HepG2 (cell line): ENCODE results near the gene CCDC196. TPM values are rescaled to one million over a fixed set of nuclear protein-coding genes. Genes with fewer than 3 reads are reported as not detected.

ENCODE experiments used
- ATAC-seq: fragments of 200-7000 bp; cut with Tn5 transposase; 3 replicates; pipeline ENCODE4 v1.9.1; 2020; ENCODE audit warnings: mild to moderate bottlenecking, moderate library complexity
- BruUV-seq: library from RNA; stranded (reverse); fragments of 400-500 nt; replicated peaks from 2 replicates; lab custom pipeline; 2021; lab: Mats Ljungman, UMichigan
- CTCF ChIA-PET: fragments of 300-600 bp; formaldehyde crosslinking; extraction: SDS; loops from one replicate; lab custom pipeline; 2021; ENCODE audit warnings: low total read pairs, inconsistent platforms, low intra/inter-chr PET ratio; lab: Yijun Ruan, JAX
- POLR2A ChIA-PET: fragments of 350-600 bp; sonication (Branson Sonifier 250); formaldehyde crosslinking; loops from one replicate; lab custom pipeline; 2020; ENCODE audit warnings: antibody characterized with exemption, inconsistent platforms; lab: Yijun Ruan, JAX
- DNase-seq: peaks from one replicate; pipeline ENCODE4 v3.0.0-alpha.2; 2015; ENCODE audit warnings: low spot score
- FAIRE-seq: peaks from 3 replicates; lab custom pipeline; 2011; peaks lifted over from hg19 to GRCh38; lab: Jason Lieb, UNC
- H2AFZ ChIP-seq: one replicate; pipeline ENCODE4 v1.6.1; 2011; ENCODE audit warnings: low read length, inconsistent platforms
- H3K27ac ChIP-seq: fragments of 300-600 bp; 3 replicates; pipeline ENCODE4 v1.8.0; 2011; ENCODE audit warnings: mixed run types, mild to moderate bottlenecking, mixed read lengths, low read length, inconsistent platforms; ENCODE audit not compliant: insufficient read depth; ENCODE audit errors: extremely low read length
- H3K27me3 ChIP-seq, 2 experiments: fragments of 200-600 bp in 1 of 2; 2 replicates in 1 of 2; 3 replicates in 1 of 2; pipeline versions ENCODE4 v1.6.0 to v1.8.0; 2011; ENCODE audit warnings: low read length in 2 of 2, mild to moderate bottlenecking in 2 of 2, moderate library complexity in 2 of 2, inconsistent platforms in 1 of 2; ENCODE audit not compliant: insufficient read depth in 2 of 2, control insufficient read depth in 1 of 2
- H3K36me3 ChIP-seq, 2 experiments: fragments of 200-600 bp in 1 of 2; replicated peaks in 1 of 2; 2 replicates in 1 of 2; 3 replicates in 1 of 2; pipeline versions ENCODE4 v1.5.1 to v1.8.0; 2011; ENCODE audit warnings: low read length in 2 of 2, inconsistent platforms in 1 of 2; ENCODE audit not compliant: insufficient read depth in 2 of 2, control insufficient read depth in 1 of 2
- H3K4me1 ChIP-seq: 2 replicates; pipeline ENCODE4 v1.5.1; 2012; ENCODE audit warnings: low read length, inconsistent platforms; ENCODE audit not compliant: insufficient read depth
- H3K4me2 ChIP-seq: 2 replicates; pipeline ENCODE4 v1.6.0; 2011; ENCODE audit warnings: low read depth, low read length, inconsistent platforms
- H3K4me3 ChIP-seq, 3 experiments: fragments of 200-600 bp in 1 of 3; sonication (generic), shearing (Covaris generic) in 1 of 3; replicated peaks in 1 of 3; 2 replicates each; pipeline ENCODE4 v1.5.1; 2011 to 2016; ENCODE audit warnings: low read length in 3 of 3, inconsistent platforms in 2 of 3, low read depth in 2 of 3, mild to moderate bottlenecking in 2 of 3, control low read depth in 1 of 3, mixed read lengths in 1 of 3; ENCODE audit not compliant: insufficient read depth in 1 of 3
- H3K79me2 ChIP-seq: one replicate; pipeline ENCODE4 v1.6.1; 2011; ENCODE audit warnings: low read length, inconsistent platforms; ENCODE audit not compliant: insufficient read depth
- H3K9ac ChIP-seq: 2 replicates; pipeline ENCODE4 v1.6.0; 2011; ENCODE audit warnings: mild to moderate bottlenecking, low read depth, low read length, inconsistent platforms; ENCODE audit not compliant: insufficient read depth
- H3K9me3 ChIP-seq: 2 replicates; pipeline ENCODE4 v1.5.1; 2012; ENCODE audit warnings: mild to moderate bottlenecking, low read length
- H4K20me1 ChIP-seq: 2 replicates; pipeline ENCODE4 v1.6.0; 2011; ENCODE audit warnings: inconsistent platforms, mild to moderate bottlenecking, low read length, moderate library complexity; ENCODE audit not compliant: insufficient read depth
- GATAD1 ChIP-seq: IDR thresholded peaks from 2 replicates; pipeline ENCODE4 v1.6.1; 2016; ENCODE audit warnings: missing genetic modification reagents, missing compliant biosample characterization
- PHB2 ChIP-seq: fragments of 450-650 bp; IDR thresholded peaks from 2 replicates; pipeline ENCODE4 v1.6.1; 2018; ENCODE audit not compliant: partially characterized antibody
- RBFOX2 ChIP-seq: fragments of 200-400 bp; formaldehyde crosslinking; IDR thresholded peaks from 2 replicates; pipeline ENCODE4 v1.6.1; 2017; ENCODE audit warnings: low read depth, mild to moderate bottlenecking, low read length
- SMC3 ChIP-seq: IDR thresholded peaks from 2 replicates; pipeline ENCODE4 v1.6.1; 2011; ENCODE audit warnings: low read length, improper control_type of control experiment
- ZNF772 ChIP-seq: sonication (generic); formaldehyde crosslinking; IDR thresholded peaks from 2 replicates; pipeline ENCODE4 v1.5.0; 2020; ENCODE audit warnings: mild to moderate bottlenecking, missing genetic modification reagents
- ZSCAN30 ChIP-seq: sonication (generic); formaldehyde crosslinking; IDR thresholded peaks from 2 replicates; pipeline ENCODE4 v1.5.0; 2020; ENCODE audit warnings: mild to moderate bottlenecking, missing genetic modification reagents
- in situ Hi-C: cut with HindIII; loops from 2 replicates; pipeline ENCODE4 v1.10.0; 2017; ENCODE audit warnings: low pct_unique_long_range_greater_than_20kb; ENCODE audit not compliant: extremely low pct_ligation_motif_present
- intact Hi-C: fragments of 100-400 bp; cut with micrococcal nuclease; formaldehyde crosslinking; loops from one replicate; pipeline ENCODE4 v1.10.0; 2022; ENCODE audit not compliant: unreplicated experiment
- polyA plus RNA-seq, 8 experiments: library from polyadenylated mRNA; depleted of rRNA in 3 of 8; stranded (reverse) in 7 of 8; unstranded in 1 of 8; fragments of >200 nt; fragmentation: Illumina TruSeq in 4 of 8; extraction: Trizol in 4 of 8; gene quantifications; 2 replicates each; pipeline versions ENCODE4 v1.2.1 to v1.2.3, GENCODE V29; 2011 to 2016; ENCODE audit warnings: low read depth in 4 of 8, missing spikeins in 1 of 8, mixed read lengths in 1 of 8; ENCODE audit not compliant: insufficient read depth in 1 of 8
- total RNA-seq, 5 experiments: library from RNA; depleted of rRNA; stranded (reverse); fragments of >200 nt; fragmentation: Illumina TruSeq; extraction: Trizol; gene quantifications; 2 replicates each; pipeline ENCODE4 v1.2.3, GENCODE V29; 2016; ENCODE audit warnings: low read depth in 1 of 5
- TF ChIP-seq, protein P1 (sequence below): sonication (generic); formaldehyde crosslinking; conservative IDR thresholded peaks from 2 replicates; pipeline ENCODE4 v1.8.0; 2022; ENCODE audit warnings: mild to moderate bottlenecking, moderate library complexity, missing genetic modification reagents

The CCDC196 gene
- total and polyA plus RNA-seq, 2 of the 13 experiments (the other 11 are each of a cell fraction or from before 2014, with no cell fraction given) = not detected

DNA sequence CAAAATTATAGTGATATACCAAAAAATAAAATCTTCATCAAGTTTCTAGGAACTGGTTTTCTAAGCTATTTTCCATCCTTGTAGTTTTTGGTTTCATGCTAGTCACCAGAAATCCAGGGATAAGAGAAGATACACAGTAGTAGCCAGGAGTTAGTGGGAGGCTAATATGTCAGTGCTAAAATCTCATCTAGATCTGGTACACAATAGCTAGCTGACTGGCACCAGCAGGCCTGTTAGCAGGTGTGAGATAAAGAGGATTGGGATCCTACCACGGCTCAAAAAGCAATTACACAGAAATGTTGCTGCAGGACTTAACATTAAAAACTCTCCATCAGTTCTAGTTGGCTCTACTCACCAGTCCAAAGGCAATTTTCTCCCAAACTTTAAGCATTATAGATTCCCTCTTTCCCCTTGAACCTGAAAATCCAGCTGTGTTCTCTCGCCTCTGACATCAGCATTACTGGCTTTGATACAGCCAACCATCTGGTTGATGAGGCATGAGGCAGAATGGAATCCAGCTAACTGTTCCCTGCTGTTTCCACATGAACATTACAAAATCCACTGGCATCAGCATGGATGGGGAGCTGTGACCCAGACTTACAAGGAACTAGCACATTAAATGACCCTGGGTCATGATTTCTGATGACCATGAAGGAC, 41.8 kb upstream of the CCDC196 start (continued):
- TF ChIP-seq, protein P1, sequence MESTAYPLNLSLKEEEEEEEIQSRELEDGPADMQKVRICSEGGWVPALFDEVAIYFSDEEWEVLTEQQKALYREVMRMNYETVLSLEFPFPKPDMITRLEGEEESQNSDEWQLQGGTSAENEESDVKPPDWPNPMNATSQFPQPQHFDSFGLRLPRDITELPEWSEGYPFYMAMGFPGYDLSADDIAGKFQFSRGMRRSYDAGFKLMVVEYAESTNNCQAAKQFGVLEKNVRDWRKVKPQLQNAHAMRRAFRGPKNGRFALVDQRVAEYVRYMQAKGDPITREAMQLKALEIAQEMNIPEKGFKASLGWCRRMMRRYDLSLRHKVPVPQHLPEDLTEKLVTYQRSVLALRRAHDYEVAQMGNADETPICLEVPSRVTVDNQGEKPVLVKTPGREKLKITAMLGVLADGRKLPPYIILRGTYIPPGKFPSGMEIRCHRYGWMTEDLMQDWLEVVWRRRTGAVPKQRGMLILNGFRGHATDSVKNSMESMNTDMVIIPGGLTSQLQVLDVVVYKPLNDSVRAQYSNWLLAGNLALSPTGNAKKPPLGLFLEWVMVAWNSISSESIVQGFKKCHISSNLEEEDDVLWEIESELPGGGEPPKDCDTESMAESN (CRISPR knock-in tag) = no peak
- no peak for TF ChIP-seq RBFOX2
- no peak for TF ChIP-seq PHB2
- TF ChIP-seq GATAD1 (CRISPR knock-in tag) = no peak
- no peak for TF ChIP-seq ZNF772

DNA sequence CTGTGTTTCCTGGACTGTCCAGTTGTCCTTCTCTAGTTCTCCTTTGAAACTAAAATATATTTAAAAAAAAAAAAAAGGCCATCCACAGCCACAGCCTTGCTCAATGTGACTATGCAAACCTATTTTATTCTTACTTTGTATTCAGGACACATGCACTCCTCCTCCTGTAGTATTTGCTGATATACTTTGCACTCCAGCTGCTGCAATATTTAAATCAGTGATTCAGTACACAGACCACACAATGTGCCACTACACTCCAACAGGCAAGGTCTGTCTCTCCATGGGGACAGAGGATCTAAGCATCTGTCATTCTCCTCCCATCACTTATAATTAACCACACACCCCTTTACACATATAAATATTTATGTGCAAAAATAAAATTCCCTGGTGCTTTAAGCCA, 40.2 kb upstream of the CCDC196 start:
- ATAC-seq = no peak
- Histone ChIP-seq H3K4me1 (no peaks in the 10 kb centered on the region), H3K36me3 (no peaks in the 10 kb centered on the region), H3K27ac (no peak overlapping the region), H3K9ac (no peak overlapping the region), H3K4me2 (no peak overlapping the region), H3K9me3 (no peaks in the 10 kb centered on the region), H2AFZ (no peak overlapping the region), H4K20me1 (no peaks in the 10 kb centered on the region), H3K27me3 (no peaks in the 10 kb centered on the region), H3K79me2 (no peaks in the 10 kb centered on the region), H3K4me3 (no peak overlapping the region)
- intact Hi-C loops = no loop called here
- ChIA-PET CTCF (no interaction called here), POLR2A (no interaction called here)
- in situ Hi-C loops = no loop called here
- TF ChIP-seq SMC3 (no peak), ZSCAN30 (CRISPR knock-in tag) (no peak)
- no TSS peak for BruUV-seq
- DNase-seq = no peak
- no peak for FAIRE-seq
